IMR-90 (cell line): ENCODE measurements around the gene SPINK4.

Experiments used
- RFX5 ChIP-seq: IDR thresholded peaks from 2 replicates; pipeline ENCODE4 v1.8.0; 2012; ENCODE audit warnings: low read depth, mild to moderate bottlenecking, low read length, moderate library complexity
- TF ChIP-seq, protein P1 (sequence below): conservative IDR thresholded peaks from 2 replicates; pipeline ENCODE4 v1.5.1; 2012; ENCODE audit warnings: mild to moderate bottlenecking, low read depth, low read length, improper control_type of control experiment

- TF ChIP-seq, protein P1, sequence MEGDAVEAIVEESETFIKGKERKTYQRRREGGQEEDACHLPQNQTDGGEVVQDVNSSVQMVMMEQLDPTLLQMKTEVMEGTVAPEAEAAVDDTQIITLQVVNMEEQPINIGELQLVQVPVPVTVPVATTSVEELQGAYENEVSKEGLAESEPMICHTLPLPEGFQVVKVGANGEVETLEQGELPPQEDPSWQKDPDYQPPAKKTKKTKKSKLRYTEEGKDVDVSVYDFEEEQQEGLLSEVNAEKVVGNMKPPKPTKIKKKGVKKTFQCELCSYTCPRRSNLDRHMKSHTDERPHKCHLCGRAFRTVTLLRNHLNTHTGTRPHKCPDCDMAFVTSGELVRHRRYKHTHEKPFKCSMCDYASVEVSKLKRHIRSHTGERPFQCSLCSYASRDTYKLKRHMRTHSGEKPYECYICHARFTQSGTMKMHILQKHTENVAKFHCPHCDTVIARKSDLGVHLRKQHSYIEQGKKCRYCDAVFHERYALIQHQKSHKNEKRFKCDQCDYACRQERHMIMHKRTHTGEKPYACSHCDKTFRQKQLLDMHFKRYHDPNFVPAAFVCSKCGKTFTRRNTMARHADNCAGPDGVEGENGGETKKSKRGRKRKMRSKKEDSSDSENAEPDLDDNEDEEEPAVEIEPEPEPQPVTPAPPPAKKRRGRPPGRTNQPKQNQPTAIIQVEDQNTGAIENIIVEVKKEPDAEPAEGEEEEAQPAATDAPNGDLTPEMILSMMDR = no peak
- no peak for TF ChIP-seq RFX5
Observed at GRCh38 chr9:33272061-33272460, 32.1 kb downstream of the SPINK4 start.
